Measurements from ENCODE around the gene EML1.

- TF ChIP-seq CTCF (conservative IDR thresholded peaks at IDR 0.05; ENCODE audit: low read depth, low read length) (no peak), EZH2 (IDR thresholded peaks at IDR 0.05; ENCODE audit: low read length, unreplicated experiment) (no peak), EZH2phosphoT487 (IDR thresholded peaks at IDR 0.05; ENCODE audit: borderline replicate concordance, low read length) (no peak)
Observed at GRCh38 chr14:99875836-99876235, 82.6 kb downstream of the EML1 start.

Data from PC-3 (cell line).